HepG2 (cell line): ENCODE results near the gene ETFA. TPM values are rescaled to one million over a fixed set of nuclear protein-coding genes. Genes with fewer than 3 reads are reported as not detected.

ENCODE experiments used
- CAMTA2 ChIP-seq: sonication (generic); formaldehyde crosslinking; IDR thresholded peaks from 2 replicates; pipeline ENCODE4 v1.4.0; 2020; ENCODE audit warnings: mild to moderate bottlenecking, missing genetic modification reagents, borderline replicate concordance
- DRAP1 ChIP-seq: IDR thresholded peaks from 2 replicates; pipeline ENCODE4 v1.6.1; 2016; ENCODE audit warnings: missing genetic modification reagents, missing compliant biosample characterization
- GATAD2A ChIP-seq: IDR thresholded peaks from 2 replicates; pipeline ENCODE4 v1.6.1; 2016
- HDAC2 ChIP-seq: sonication (generic); formaldehyde crosslinking; IDR thresholded peaks from 2 replicates; pipeline ENCODE4 v1.4.0; 2020; ENCODE audit warnings: missing genetic modification reagents
- HIC2 ChIP-seq: sonication (generic); formaldehyde crosslinking; IDR thresholded peaks from 2 replicates; pipeline ENCODE4 v1.9.0; 2022; ENCODE audit warnings: low read depth, missing genetic modification reagents
- HNRNPH1 ChIP-seq: fragments of 200-400 bp; formaldehyde crosslinking; optimal IDR thresholded peaks from 2 replicates; pipeline ENCODE3; 2017; ENCODE audit warnings: mild to moderate bottlenecking, low read depth, low read length
- HOXA3 ChIP-seq: sonication (generic); formaldehyde crosslinking; IDR thresholded peaks from 2 replicates; pipeline ENCODE4 v1.5.0; 2020; ENCODE audit warnings: missing genetic modification reagents
- JDP2 ChIP-seq: sonication (generic); formaldehyde crosslinking; IDR thresholded peaks from 2 replicates; pipeline ENCODE4 v1.8.1; 2022; ENCODE audit warnings: missing genetic modification reagents, borderline replicate concordance
- MATR3 ChIP-seq: sonication (generic); formaldehyde crosslinking; IDR thresholded peaks from 2 replicates; pipeline ENCODE4 v1.4.0; 2020; ENCODE audit warnings: missing genetic modification reagents
- MTF1 ChIP-seq: sonication (generic); formaldehyde crosslinking; IDR thresholded peaks from 2 replicates; pipeline ENCODE4 v1.5.0; 2020; ENCODE audit warnings: missing genetic modification reagents
- NR0B2 ChIP-seq: sonication (generic); formaldehyde crosslinking; IDR thresholded peaks from 2 replicates; pipeline ENCODE4 v1.4.0; 2020; ENCODE audit warnings: mild to moderate bottlenecking, missing genetic modification reagents
- RAD21 ChIP-seq: fragments of 450-650 bp; formaldehyde crosslinking; IDR thresholded peaks from 2 replicates; pipeline ENCODE4 v1.5.0; 2020; ENCODE audit warnings: mild to moderate bottlenecking
- RFXAP ChIP-seq: sonication (generic); formaldehyde crosslinking; IDR thresholded peaks from 2 replicates; pipeline ENCODE4 v1.4.0; 2020; ENCODE audit warnings: missing genetic modification reagents, borderline replicate concordance
- SKI ChIP-seq: fragments of 450-650 bp; IDR thresholded peaks from one replicate; pipeline ENCODE4 v1.6.1; 2018; ENCODE audit warnings: mild to moderate bottlenecking; ENCODE audit not compliant: partially characterized antibody
- SYNCRIP ChIP-seq: fragments of 200-400 bp; formaldehyde crosslinking; IDR thresholded peaks from 2 replicates; pipeline ENCODE4 v1.6.1; 2018; ENCODE audit warnings: mild to moderate bottlenecking, low read depth, low read length; ENCODE audit not compliant: insufficient read depth
- TOE1 ChIP-seq: sonication (generic); formaldehyde crosslinking; IDR thresholded peaks from 2 replicates; pipeline ENCODE4 v1.4.0; 2020; ENCODE audit warnings: mild to moderate bottlenecking, missing genetic modification reagents
- ZFP1 ChIP-seq: IDR thresholded peaks from 2 replicates; pipeline ENCODE4 v1.6.1; 2016
- ZGPAT ChIP-seq: IDR thresholded peaks from 2 replicates; pipeline ENCODE4 v1.6.1; 2016; ENCODE audit warnings: mild to moderate bottlenecking
- ZNF24 ChIP-seq: fragments of 450-650 bp; IDR thresholded peaks from 2 replicates; pipeline ENCODE4 v1.6.1; 2017; ENCODE audit warnings: antibody characterized with exemption, mild to moderate bottlenecking
- ZNF280D ChIP-seq: sonication (generic); formaldehyde crosslinking; IDR thresholded peaks from 2 replicates; pipeline ENCODE4 v1.5.1; 2020; ENCODE audit warnings: mild to moderate bottlenecking, missing genetic modification reagents
- ZNF766 ChIP-seq: sonication (generic); formaldehyde crosslinking; IDR thresholded peaks from 2 replicates; pipeline ENCODE4 v1.5.0; 2020; ENCODE audit warnings: missing genetic modification reagents, borderline replicate concordance
- ZNF792 ChIP-seq: IDR thresholded peaks from 2 replicates; pipeline ENCODE4 v1.6.1; 2016
- ZSCAN29 ChIP-seq: sonication (generic); formaldehyde crosslinking; conservative IDR thresholded peaks from 2 replicates; pipeline ENCODE4 v1.4.0; 2020; ENCODE audit warnings: mild to moderate bottlenecking, missing genetic modification reagents
- polyA plus RNA-seq, 8 experiments: library from polyadenylated mRNA; depleted of rRNA in 3 of 8; stranded (reverse) in 7 of 8; unstranded in 1 of 8; fragments of >200 nt; fragmentation: Illumina TruSeq in 4 of 8; extraction: Trizol in 4 of 8; gene quantifications; 2 replicates each; pipeline versions ENCODE4 v1.2.1 to v1.2.3, GENCODE V29; 2011 to 2016; ENCODE audit warnings: low read depth in 4 of 8, missing spikeins in 1 of 8, mixed read lengths in 1 of 8; ENCODE audit not compliant: insufficient read depth in 1 of 8
- total RNA-seq, 5 experiments: library from RNA; depleted of rRNA; stranded (reverse); fragments of >200 nt; fragmentation: Illumina TruSeq; extraction: Trizol; gene quantifications; 2 replicates each; pipeline ENCODE4 v1.2.3, GENCODE V29; 2016; ENCODE audit warnings: low read depth in 1 of 5

Gene ETFA
- total and polyA plus RNA-seq, 2 of the 13 experiments (the other 11 are each of a cell fraction or from before 2014, with no cell fraction given): 291 to 396 TPM

- TF ChIP-seq NR0B2 (CRISPR knock-in tag) (no peak), ZNF792 (peak; percentile 80), ZSCAN29 (CRISPR knock-in tag) (no peak), MTF1 (CRISPR knock-in tag) (no peak), GATAD2A (CRISPR knock-in tag) (peak; percentile 80), MATR3 (no peak), ZGPAT (peak; percentile 67), CAMTA2 (no peak), SYNCRIP (no peak), RFXAP (peak; percentile 46; the same call in 1 of the 2 replicates), ZFP1 (CRISPR knock-in tag) (no peak), DRAP1 (CRISPR knock-in tag) (peak; percentile 44; the same call in 1 of the 2 replicates), SKI (peak; percentile 47), ZNF766 (CRISPR knock-in tag) (0 out of 2 replicates have a peak, but pooled peaks have one; percentile 47), RAD21 (no peak), HNRNPH1 (no peak), ZNF24 (no peak), HOXA3 (CRISPR knock-in tag) (peak; percentile 36; the same call in 1 of the 2 replicates), TOE1 (CRISPR knock-in tag) (no peak), HDAC2 (CRISPR knock-in tag) (peak; percentile 49; the same call in 1 of the 2 replicates), JDP2 (CRISPR knock-in tag) (no peak), ZNF280D (peak; percentile 72; the same call in 1 of the 2 replicates), HIC2 (peak; percentile 47; the same call in 1 of the 2 replicates)
Observed at GRCh38 chr15:76196269-76197231, 114.7 kb downstream of the ETFA start (continued).
